ENCODE results near the gene KRTAP17-1.

The KRTAP17-1 gene

DNA sequence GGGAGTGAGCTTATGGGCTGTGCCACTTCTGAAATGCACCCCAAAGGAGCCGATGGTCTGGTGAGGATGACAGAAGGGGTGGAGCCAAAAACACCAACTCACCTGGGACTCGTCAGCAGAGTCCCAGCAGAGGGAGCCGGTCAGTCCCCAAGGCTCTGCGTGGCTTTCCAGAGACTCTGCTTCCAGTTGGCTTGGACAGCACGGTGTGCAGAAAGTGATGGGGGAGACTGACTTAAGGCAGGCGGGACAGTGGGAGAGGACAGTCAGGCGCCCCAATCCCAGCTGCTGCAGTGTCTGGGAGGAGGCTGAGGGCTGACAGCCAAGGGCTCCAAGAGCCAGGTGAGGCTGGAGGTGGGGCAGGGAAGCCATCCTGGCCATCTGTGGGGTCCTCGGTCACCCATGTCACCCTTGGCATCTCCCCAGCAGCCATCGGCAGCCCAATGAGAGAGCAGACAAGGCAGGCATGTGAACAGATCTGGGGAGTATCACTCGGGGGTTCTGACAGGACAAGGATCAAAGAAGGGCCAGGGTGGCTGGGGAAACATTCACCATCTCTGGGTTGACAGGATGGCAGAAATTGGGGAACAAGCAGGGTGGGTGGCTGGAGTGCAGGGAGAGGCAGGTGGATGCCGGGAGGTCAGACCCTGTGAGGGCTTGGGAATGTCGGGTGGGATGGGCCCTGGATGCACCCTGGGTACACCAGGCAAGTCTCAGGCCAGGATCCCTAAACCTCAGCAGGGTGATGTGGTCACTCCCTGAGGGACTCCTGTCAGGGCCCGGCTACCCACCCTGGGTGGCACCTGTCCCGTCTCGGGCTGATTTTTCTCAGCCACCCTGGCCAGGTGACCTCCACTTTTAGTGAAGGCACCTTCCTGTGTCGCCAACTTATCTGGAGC is 8.9 kb upstream of the KRTAP17-1 start:
- H3K36me3 ChIP-seq (ENCODE audit: control insufficient read depth in 1 of 2, insufficient read depth in 2 of 2, low read length in 2 of 2) = no peaks in the 10 kb centered on the region
- H3K4me3 ChIP-seq (ENCODE audit: low read depth in 1 of 2, low read length in 2 of 2) = no peak overlapping the region
- H3K9me3 ChIP-seq (ENCODE audit: control insufficient read depth in 1 of 2, low read length in 2 of 2) = peaks cover 0 to 2% of the 10 kb centered on the region in 2 donors
- H3K4me1 ChIP-seq (ENCODE audit: control insufficient read depth in 1 of 2, insufficient read depth in 2 of 2, low read length in 2 of 2) = no peaks in the 10 kb centered on the region
- no peak overlapping the region for H3K9ac ChIP-seq (ENCODE audit: low read depth in 1 of 2, low read length in 2 of 2)
- no peaks in the 10 kb centered on the region for H3K27me3 ChIP-seq (ENCODE audit: control insufficient read depth in 1 of 2, insufficient read depth in 2 of 2, low read length in 2 of 2)
- no peak overlapping the region for H3K27ac ChIP-seq (ENCODE audit: low read depth, low read length)

- Histone ChIP-seq H3K36me3 (ENCODE audit: control insufficient read depth in 1 of 2, insufficient read depth in 2 of 2, low read length in 2 of 2) (no peaks in the 10 kb centered on the region), H3K4me1 (ENCODE audit: control insufficient read depth in 1 of 2, insufficient read depth in 2 of 2, low read length in 2 of 2) (no peaks in the 10 kb centered on the region), H3K27me3 (ENCODE audit: control insufficient read depth in 1 of 2, insufficient read depth in 2 of 2, low read length in 2 of 2) (no peaks in the 10 kb centered on the region), H3K4me3 (ENCODE audit: low read depth in 1 of 2, low read length in 2 of 2) (no peak overlapping the region), H3K27ac (ENCODE audit: low read depth, low read length) (no peak overlapping the region), H3K9me3 (ENCODE audit: control insufficient read depth in 1 of 2, low read length in 2 of 2) (peaks cover 0 to 2% of the 10 kb centered on the region in 2 donors), H3K9ac (ENCODE audit: low read depth in 1 of 2, low read length in 2 of 2) (no peak overlapping the region)
Measured at GRCh38 chr17:41322903-41323895, 7.7 kb upstream of the KRTAP17-1 start.

GRCh38 chr17:41322094-41322902 is 6.8 kb upstream of the KRTAP17-1 start:
- Histone ChIP-seq H3K4me3 (ENCODE audit: low read depth in 1 of 2, low read length in 2 of 2) (no peak overlapping the region), H3K36me3 (ENCODE audit: control insufficient read depth in 1 of 2, insufficient read depth in 2 of 2, low read length in 2 of 2) (no peaks in the 10 kb centered on the region), H3K27me3 (ENCODE audit: control insufficient read depth in 1 of 2, insufficient read depth in 2 of 2, low read length in 2 of 2) (no peaks in the 10 kb centered on the region), H3K27ac (ENCODE audit: low read depth, low read length) (no peak overlapping the region), H3K9ac (ENCODE audit: low read depth in 1 of 2, low read length in 2 of 2) (no peak overlapping the region), H3K9me3 (ENCODE audit: control insufficient read depth in 1 of 2, low read length in 2 of 2) (peaks cover 0 to 2% of the 10 kb centered on the region in 2 donors), H3K4me1 (ENCODE audit: control insufficient read depth in 1 of 2, insufficient read depth in 2 of 2, low read length in 2 of 2) (no peaks in the 10 kb centered on the region)

- Histone ChIP-seq H3K27ac (ENCODE audit: low read depth, low read length) (no peak overlapping the region), H3K27me3 (ENCODE audit: control insufficient read depth in 1 of 2, insufficient read depth in 2 of 2, low read length in 2 of 2) (no peaks in the 10 kb centered on the region), H3K36me3 (ENCODE audit: control insufficient read depth in 1 of 2, insufficient read depth in 2 of 2, low read length in 2 of 2) (no peaks in the 10 kb centered on the region), H3K4me1 (ENCODE audit: control insufficient read depth in 1 of 2, insufficient read depth in 2 of 2, low read length in 2 of 2) (no peaks in the 10 kb centered on the region), H3K4me3 (ENCODE audit: low read depth in 1 of 2, low read length in 2 of 2) (no peak overlapping the region), H3K9ac (ENCODE audit: low read depth in 1 of 2, low read length in 2 of 2) (no peak overlapping the region), H3K9me3 (ENCODE audit: control insufficient read depth in 1 of 2, low read length in 2 of 2) (peaks cover 0 to 2% of the 10 kb centered on the region in 2 donors)
Measured at GRCh38 chr17:41318231-41318630, 2.7 kb upstream of the KRTAP17-1 start.

GRCh38 chr17:41315814-41316445 is 420 bp upstream of the KRTAP17-1 start:
- Histone ChIP-seq H3K36me3 (ENCODE audit: control insufficient read depth in 1 of 2, insufficient read depth in 2 of 2, low read length in 2 of 2) (no peaks in the 10 kb centered on the region), H3K4me3 (ENCODE audit: low read depth in 1 of 2, low read length in 2 of 2) (no peak overlapping the region), H3K9ac (ENCODE audit: low read depth in 1 of 2, low read length in 2 of 2) (no peak overlapping the region), H3K27me3 (ENCODE audit: control insufficient read depth in 1 of 2, insufficient read depth in 2 of 2, low read length in 2 of 2) (no peaks in the 10 kb centered on the region), H3K4me1 (ENCODE audit: control insufficient read depth in 1 of 2, insufficient read depth in 2 of 2, low read length in 2 of 2) (no peaks in the 10 kb centered on the region), H3K9me3 (ENCODE audit: control insufficient read depth in 1 of 2, low read length in 2 of 2) (peaks cover 0 to 2% of the 10 kb centered on the region in 2 donors), H3K27ac (ENCODE audit: low read depth, low read length) (no peak overlapping the region)

GRCh38 chr17:41311111-41311510 is 4.4 kb downstream of the KRTAP17-1 start:
- Histone ChIP-seq H3K9me3 (ENCODE audit: control insufficient read depth in 1 of 2, low read length in 2 of 2) (no peaks in the 10 kb centered on the region), H3K9ac (ENCODE audit: low read depth in 1 of 2, low read length in 2 of 2) (no peak overlapping the region)

GRCh38 chr17:41308918-41309359 is 6.6 kb downstream of the KRTAP17-1 start, which contains the start of gene KRTAP16-1:
TSS of gene KRTAP16-1 (minus strand) at chr17:41309309. CDS start at chr17:41309253, 56 bp downstream.
- H3K27me3 ChIP-seq (ENCODE audit: control insufficient read depth in 1 of 2, insufficient read depth in 2 of 2, low read length in 2 of 2) = peaks cover 3 to 5% of the 10 kb centered on the region in 2 donors
- H3K4me1 ChIP-seq (ENCODE audit: control insufficient read depth in 1 of 2, insufficient read depth in 2 of 2, low read length in 2 of 2) = peaks cover 8 to 15% of the 10 kb centered on the region in 2 donors
- H3K4me3 ChIP-seq (ENCODE audit: low read depth in 1 of 2, low read length in 2 of 2) = peak within 1 kb of the TSS in 1 of 2 donors; percentile 7
- H3K9ac ChIP-seq (ENCODE audit: low read depth in 1 of 2, low read length in 2 of 2) = no peak within 1 kb of the TSS
- no peak within 1 kb of the TSS for H3K27ac ChIP-seq (ENCODE audit: low read depth, low read length)
- H3K9me3 ChIP-seq (ENCODE audit: control insufficient read depth in 1 of 2, low read length in 2 of 2) = no peaks in the 10 kb centered on the region
- no peaks in the 10 kb centered on the region for H3K36me3 ChIP-seq (ENCODE audit: control insufficient read depth in 1 of 2, insufficient read depth in 2 of 2, low read length in 2 of 2)

More at GRCh38 chr17:41311111-41311510, 4.4 kb downstream of the KRTAP17-1 start:
- no peak overlapping the region for H3K4me3 ChIP-seq (ENCODE audit: low read depth in 1 of 2, low read length in 2 of 2)
- no peak overlapping the region for H3K27ac ChIP-seq (ENCODE audit: low read depth, low read length)
- H3K4me1 ChIP-seq (ENCODE audit: control insufficient read depth in 1 of 2, insufficient read depth in 2 of 2, low read length in 2 of 2) = peaks cover 8 to 15% of the 10 kb centered on the region in 2 donors
- H3K36me3 ChIP-seq (ENCODE audit: control insufficient read depth in 1 of 2, insufficient read depth in 2 of 2, low read length in 2 of 2) = no peaks in the 10 kb centered on the region
- peaks cover 3 to 5% of the 10 kb centered on the region in 2 donors for H3K27me3 ChIP-seq (ENCODE audit: control insufficient read depth in 1 of 2, insufficient read depth in 2 of 2, low read length in 2 of 2)

- Histone ChIP-seq H3K27ac (ENCODE audit: low read depth, low read length) (no peak overlapping the region), H3K27me3 (ENCODE audit: control insufficient read depth in 1 of 2, insufficient read depth in 2 of 2, low read length in 2 of 2) (peaks cover 3 to 5% of the 10 kb centered on the region in 2 donors), H3K9me3 (ENCODE audit: control insufficient read depth in 1 of 2, low read length in 2 of 2) (no peaks in the 10 kb centered on the region), H3K9ac (ENCODE audit: low read depth in 1 of 2, low read length in 2 of 2) (no peak overlapping the region), H3K4me1 (ENCODE audit: control insufficient read depth in 1 of 2, insufficient read depth in 2 of 2, low read length in 2 of 2) (peaks cover 8 to 15% of the 10 kb centered on the region in 2 donors), H3K4me3 (ENCODE audit: low read depth in 1 of 2, low read length in 2 of 2) (peak overlapping the region in 1 of 2 donors; percentile 7), H3K36me3 (ENCODE audit: control insufficient read depth in 1 of 2, insufficient read depth in 2 of 2, low read length in 2 of 2) (no peaks in the 10 kb centered on the region)
Measured at GRCh38 chr17:41308251-41308917, 7.1 kb downstream of the KRTAP17-1 start.

All from duodenal mucosa (tissue), 2 donors.